IMR-90 (cell line): Measurements from ENCODE around the gene PIH1D1. TPM values are rescaled to one million over a fixed set of nuclear protein-coding genes. Genes with fewer than 3 reads are reported as not detected.

Experiments
- ATAC-seq: fragments of 200-7000 bp; cut with Tn5 transposase; 2 replicates; pipeline ENCODE4 v1.9.1; 2020; ENCODE audit warnings: low read depth, mild to moderate bottlenecking, moderate library complexity
- BruUV-seq: library from RNA; stranded (reverse); fragments of 400-500 nt; replicated peaks from 2 replicates; lab custom pipeline; 2021; lab: Mats Ljungman, UMichigan
- CTCF ChIA-PET: fragments of 300-600 bp; formaldehyde crosslinking; extraction: SDS; loops from one replicate; lab custom pipeline; 2021; ENCODE audit warnings: antibody characterized with exemption; lab: Yijun Ruan, JAX
- POLR2A ChIA-PET: fragments of 300-600 bp; sonication (Branson Sonifier 250); formaldehyde crosslinking; loops from one replicate; lab custom pipeline; 2022; ENCODE audit warnings: antibody characterized with exemption; ENCODE audit not compliant: unreplicated experiment; lab: Charles Lee
- DNase-seq: peaks from one replicate; pipeline ENCODE4 v3.0.0; 2013
- H2AFZ ChIP-seq: replicated peaks from 2 replicates; pipeline ENCODE3; 2013; ENCODE audit warnings: low read length, mild to moderate bottlenecking; ENCODE audit not compliant: poor library complexity
- H2AK5ac ChIP-seq: 2 replicates; pipeline ENCODE4 v1.6.1; 2013; ENCODE audit warnings: low read depth, low read length, inconsistent platforms
- H2AK9ac ChIP-seq: replicated peaks from 2 replicates; pipeline ENCODE3; 2013; ENCODE audit warnings: mild to moderate bottlenecking, low read depth, low read length, moderate library complexity; ENCODE audit not compliant: poor library complexity
- H2BK120ac ChIP-seq: 2 replicates; pipeline ENCODE4 v1.6.1; 2013; ENCODE audit warnings: low read depth, low read length, inconsistent platforms
- H2BK15ac ChIP-seq: 3 replicates; pipeline ENCODE4 v1.6.1; 2013; ENCODE audit warnings: low read depth, low read length, inconsistent platforms
- H2BK20ac ChIP-seq: 2 replicates; pipeline ENCODE4 v1.6.1; 2013; ENCODE audit warnings: low read depth, mild to moderate bottlenecking, inconsistent platforms, low read length, moderate library complexity
- H2BK5ac ChIP-seq: 2 replicates; pipeline ENCODE4 v1.6.1; 2013; ENCODE audit warnings: mild to moderate bottlenecking, low read depth, low read length, inconsistent platforms; ENCODE audit not compliant: poor library complexity, severe bottlenecking
- H3K14ac ChIP-seq: replicated peaks from 2 replicates; pipeline ENCODE4 v1.6.1; 2013; ENCODE audit warnings: low read depth, low read length, inconsistent platforms
- H3K18ac ChIP-seq: 2 replicates; pipeline ENCODE4 v1.6.1; 2013; ENCODE audit warnings: low read depth, low read length, control low read depth
- H3K23ac ChIP-seq: 2 replicates; pipeline ENCODE4 v1.6.1; 2013; ENCODE audit warnings: low read depth, low read length, inconsistent platforms
- H3K27ac ChIP-seq: 2 replicates; pipeline ENCODE4 v1.5.1; 2013; ENCODE audit warnings: mild to moderate bottlenecking, control low read depth, low read length; ENCODE audit not compliant: insufficient read depth
- H3K27me3 ChIP-seq: 2 replicates; pipeline ENCODE4 v1.6.1; 2013; ENCODE audit warnings: low read length; ENCODE audit not compliant: control insufficient read depth, insufficient read depth
- H3K36me3 ChIP-seq: 2 replicates; pipeline ENCODE4 v1.6.1; 2013; ENCODE audit warnings: low read length, mixed read lengths; ENCODE audit not compliant: control insufficient read depth, insufficient read depth
- H3K4ac ChIP-seq: 2 replicates; pipeline ENCODE4 v1.6.1; 2013; ENCODE audit warnings: low read depth, low read length, inconsistent platforms
- H3K4me1 ChIP-seq: 2 replicates; pipeline ENCODE4 v1.6.1; 2013; ENCODE audit warnings: low read length, mixed read lengths; ENCODE audit not compliant: control insufficient read depth, insufficient read depth
- H3K4me2 ChIP-seq: 2 replicates; pipeline ENCODE4 v1.6.1; 2013; ENCODE audit warnings: low read depth, mild to moderate bottlenecking, control low read depth, low read length, moderate library complexity
- H3K4me3 ChIP-seq: 2 replicates; pipeline ENCODE4 v1.5.1; 2013; ENCODE audit warnings: low read depth, mild to moderate bottlenecking, control low read depth, low read length, moderate library complexity; ENCODE audit not compliant: insufficient read depth
- H3K56ac ChIP-seq: 2 replicates; pipeline ENCODE4 v1.6.1; 2013; ENCODE audit warnings: low read length, inconsistent platforms; ENCODE audit not compliant: insufficient read depth; ENCODE audit errors: extremely low read depth
- H3K79me1 ChIP-seq, 2 experiments: 2 replicates each; pipeline ENCODE4 v1.6.1; 2013; ENCODE audit warnings: low read length in 2 of 2, inconsistent platforms in 1 of 2, low read depth in 1 of 2
- H3K9ac ChIP-seq: 2 replicates; pipeline ENCODE4 v1.6.1; 2013; ENCODE audit warnings: low read depth, low read length, control low read depth
- H3K9me1 ChIP-seq: 2 replicates; pipeline ENCODE4 v1.6.1; 2013; ENCODE audit warnings: low read length, inconsistent platforms; ENCODE audit not compliant: insufficient read depth
- H3K9me3 ChIP-seq: 2 replicates; pipeline ENCODE4 v1.6.1; 2013; ENCODE audit warnings: low read length; ENCODE audit not compliant: control insufficient read depth, insufficient read depth
- H4K20me1 ChIP-seq: 2 replicates; pipeline ENCODE4 v1.6.1; 2013; ENCODE audit warnings: low read length, inconsistent platforms; ENCODE audit not compliant: insufficient read depth
- H4K5ac ChIP-seq: 2 replicates; pipeline ENCODE4 v1.6.1; 2013; ENCODE audit warnings: mild to moderate bottlenecking, low read depth, low read length, control low read depth
- H4K8ac ChIP-seq, 2 experiments: 2 replicates each; pipeline ENCODE4 v1.6.1; 2013; ENCODE audit warnings: low read depth in 2 of 2, low read length in 2 of 2, control low read depth in 1 of 2, inconsistent platforms in 1 of 2
- H4K91ac ChIP-seq: 2 replicates; pipeline ENCODE4 v1.6.1; 2013; ENCODE audit warnings: low read depth, low read length, inconsistent platforms; ENCODE audit not compliant: insufficient read depth
- BHLHE40 ChIP-seq: fragments of 150-350 bp; IDR thresholded peaks from 2 replicates; pipeline ENCODE4 v1.6.1; 2016; ENCODE audit warnings: mild to moderate bottlenecking, low read depth, low read length
- CEBPB ChIP-seq: IDR thresholded peaks from 2 replicates; pipeline ENCODE4 v1.6.1; 2012; ENCODE audit warnings: low read depth, low read length, improper control_type of control experiment
- MAFK ChIP-seq: IDR thresholded peaks from 2 replicates; pipeline ENCODE4 v1.6.1; 2012; ENCODE audit warnings: low read depth, low read length, improper control_type of control experiment
- MXI1 ChIP-seq: IDR thresholded peaks from 2 replicates; pipeline ENCODE4 v1.6.1; 2012; ENCODE audit warnings: low read depth, mild to moderate bottlenecking, low read length, moderate library complexity, borderline replicate concordance
- POLR2A ChIP-seq: IDR thresholded peaks from 2 replicates; pipeline ENCODE4 v1.6.1; 2012; ENCODE audit warnings: mild to moderate bottlenecking, low read depth, low read length
- RFX5 ChIP-seq: IDR thresholded peaks from 2 replicates; pipeline ENCODE4 v1.8.0; 2012; ENCODE audit warnings: low read depth, mild to moderate bottlenecking, low read length, moderate library complexity
- WGBS, 2 experiments: methylation state at CpG; one replicate each; pipeline versions ENCODE4 v1.1.5 to v1.1.7; 2013; ENCODE audit warnings: missing lambda C conversion rate in 2 of 2; ENCODE audit not compliant: insufficient read length in 1 of 2; ENCODE audit errors: extremely low coverage in 2 of 2; 5-methylcytosine and 5-hydroxymethylcytosine counted together
- dilution Hi-C: fragments of 300-500 bp; cut with HindIII; formaldehyde crosslinking; loops from one replicate; pipeline ENCODE4 v1.14.3; 2018; ENCODE audit warnings: low sequenced_read_pairs; ENCODE audit not compliant: unreplicated experiment
- in situ Hi-C: fragments of 300-500 bp; cut with MboI; formaldehyde crosslinking; loops from 3 replicates; pipeline ENCODE4 v1.14.3; 2019; ENCODE audit warnings: low sequenced_read_pairs, inconsistent platforms, mixed read lengths
- intact Hi-C: fragments of 100-400 bp; cut with micrococcal nuclease; formaldehyde crosslinking; loops from 2 replicates; pipeline ENCODE4 v1.10.0; 2022
- polyA plus RNA-seq, 3 experiments: library from polyadenylated mRNA; depleted of rRNA; stranded (reverse); fragments of >200 nt; gene quantifications; 2 replicates each; pipeline ENCODE4 v1.2.3, GENCODE V29; 2012; ENCODE audit warnings: low replicate concordance in 1 of 3
- total RNA-seq: library from RNA; depleted of rRNA; stranded (reverse); fragments of >200 nt; gene quantifications from 2 replicates; pipeline ENCODE4 v1.2.3, GENCODE V29; 2012

The PIH1D1 gene
- total and polyA plus RNA-seq, 2 of the 4 experiments (the other 2 are of a cell fraction), result 77.9 to 122 TPM

DNA sequence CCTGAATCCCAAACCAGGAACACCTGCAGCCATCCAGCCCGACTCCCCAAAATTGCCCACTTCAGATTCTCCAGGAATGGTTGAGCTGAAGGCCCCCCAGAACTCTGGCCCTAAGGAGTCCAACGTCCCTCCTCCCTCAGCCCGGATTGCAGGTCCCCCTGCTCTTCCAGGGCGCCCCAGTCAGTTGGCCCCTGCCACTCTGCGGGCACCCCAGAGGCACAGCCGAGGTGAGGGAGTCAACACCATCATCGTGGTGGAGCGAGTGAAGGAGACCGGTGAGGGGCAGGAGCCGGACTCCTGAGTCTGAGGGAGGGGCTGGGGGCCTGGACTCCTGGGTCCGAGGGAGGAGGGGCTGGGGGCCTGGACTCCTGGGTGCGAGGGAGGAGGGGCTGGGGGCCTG is 24.3 kb downstream of the PIH1D1 start:
- DNase-seq (no peak), ATAC-seq (no peak)
- Histone ChIP-seq H2BK120ac (no peak overlapping the region), H3K27ac (no peak overlapping the region), H4K91ac (no peak overlapping the region), H3K9ac (no peak overlapping the region), H2AK5ac (no peak overlapping the region), H3K18ac (no peak overlapping the region), H4K20me1 (no peaks in the 10 kb centered on the region), H3K36me3 (no peaks in the 10 kb centered on the region), H3K4ac (no peak overlapping the region), H3K9me1 (no peaks in the 10 kb centered on the region), H4K5ac (no peak overlapping the region), H2BK20ac (no peak overlapping the region), H3K56ac (no peak overlapping the region), H3K9me3 (peaks cover 10% of the 10 kb centered on the region), H2BK15ac (no peak overlapping the region), H2AK9ac (no peak overlapping the region), H3K14ac (no peak overlapping the region), H2BK5ac (no peak overlapping the region), H3K23ac (no peak overlapping the region), H3K4me2 (no peak overlapping the region), H4K8ac (no peak overlapping the region), H3K79me1 (no peaks in the 10 kb centered on the region), H3K4me1 (peaks cover 2% of the 10 kb centered on the region; the same call in 1 of the 2 replicates), H3K4me3 (no peak overlapping the region), H3K27me3 (peaks cover 94% of the 10 kb centered on the region), H2AFZ (peak overlapping the region; percentile 63)
- dilution Hi-C loops (no loop called here), intact Hi-C loops (no loop called here), in situ Hi-C loops (no loop called here)
- WGBS, 2 experiments, result no CpG with 5 or more reads among the region's 12 CpGs
- TF ChIP-seq RFX5 (no peak), POLR2A (no peak), MAFK (no peak), BHLHE40 (no peak), MXI1 (no peak), CEBPB (no peak)
- BruUV-seq, result no TSS peak
- CTCF ChIA-PET, result no interaction called here
- POLR2A ChIA-PET, result no interaction called here
